Keratinocyte (primary cell): ENCODE data around the gene PRM2. TPM values are rescaled to one million over a fixed set of nuclear protein-coding genes. Genes with fewer than 3 reads are reported as not detected.

ENCODE experiments used
- DNase-seq: peaks from one replicate; pipeline ENCODE4 v3.0.0-alpha.2; 2011; ENCODE audit warnings: low read depth, missing footprints, low spot score
- FAIRE-seq: peaks from 2 replicates; lab custom pipeline; 2011; peaks lifted over from hg19 to GRCh38; lab: Jason Lieb, UNC
- H2AFZ ChIP-seq: 2 replicates; pipeline ENCODE4 v1.6.0; 2012; ENCODE audit warnings: low read length, control low read depth, inconsistent platforms; ENCODE audit not compliant: control insufficient read depth
- H3K27ac ChIP-seq: 2 replicates; pipeline ENCODE4 v1.5.1; 2011; ENCODE audit warnings: low read length; ENCODE audit not compliant: control insufficient read depth, insufficient read depth
- H3K27me3 ChIP-seq: 3 replicates; pipeline ENCODE4 v1.6.0; 2011; ENCODE audit warnings: low read length; ENCODE audit not compliant: control insufficient read depth, insufficient read depth; ENCODE audit errors: extremely low read depth
- H3K36me3 ChIP-seq, 2 experiments: 2 replicates in 1 of 2; 3 replicates in 1 of 2; pipeline ENCODE4 v1.5.1; 2011; ENCODE audit warnings: low read length in 2 of 2, mild to moderate bottlenecking in 1 of 2; ENCODE audit not compliant: control insufficient read depth in 2 of 2, insufficient read depth in 2 of 2; ENCODE audit errors: extremely low read depth in 1 of 2
- H3K4me1 ChIP-seq: 3 replicates; pipeline ENCODE4 v1.5.1; 2011; ENCODE audit warnings: low read length; ENCODE audit not compliant: control insufficient read depth, insufficient read depth; ENCODE audit errors: extremely low read depth
- H3K4me2 ChIP-seq: 3 replicates; pipeline ENCODE4 v1.6.0; 2011; ENCODE audit warnings: low read depth, low read length; ENCODE audit not compliant: control insufficient read depth, insufficient read depth; ENCODE audit errors: extremely low read depth
- H3K4me3 ChIP-seq, 3 experiments: fragments of 200-600 bp in 1 of 3; sonication (generic) in 1 of 3; 2 replicates in 2 of 3; 3 replicates in 1 of 3; pipeline ENCODE4 v1.5.1; 2011 to 2016; ENCODE audit warnings: low read length in 3 of 3, mild to moderate bottlenecking in 3 of 3, control low read depth in 2 of 3, inconsistent platforms in 1 of 3, low read depth in 1 of 3, mixed read lengths in 1 of 3, mixed run types in 1 of 3, moderate library complexity in 1 of 3; ENCODE audit not compliant: control insufficient read depth in 2 of 3, insufficient read depth in 2 of 3; ENCODE audit errors: extremely low read depth in 1 of 3
- H3K79me2 ChIP-seq: 2 replicates; pipeline ENCODE4 v1.6.0; 2012; ENCODE audit warnings: low read length; ENCODE audit not compliant: control insufficient read depth, insufficient read depth
- H3K9ac ChIP-seq: 3 replicates; pipeline ENCODE4 v1.6.0; 2011; ENCODE audit warnings: low read length; ENCODE audit not compliant: control insufficient read depth, insufficient read depth; ENCODE audit errors: extremely low read depth
- H3K9me1 ChIP-seq: 3 replicates; pipeline ENCODE4 v1.6.0; 2011; ENCODE audit warnings: low read length; ENCODE audit not compliant: control insufficient read depth, insufficient read depth; ENCODE audit errors: extremely low read depth
- H3K9me3 ChIP-seq: 2 replicates; pipeline ENCODE4 v1.5.1; 2012; ENCODE audit warnings: low read depth, low read length; ENCODE audit not compliant: control insufficient read depth
- H4K20me1 ChIP-seq: 3 replicates; pipeline ENCODE4 v1.6.0; 2011; ENCODE audit warnings: low read length; ENCODE audit not compliant: control insufficient read depth, insufficient read depth; ENCODE audit errors: extremely low read depth
- CTCF ChIP-seq, 3 experiments: IDR thresholded peaks in 1 of 3; conservative IDR thresholded peaks in 1 of 3; optimal IDR thresholded peaks in 1 of 3; 2 replicates in 2 of 3; 3 replicates in 1 of 3; pipeline versions ENCODE3 to v1.5.1; 2011; ENCODE audit warnings: low read length in 3 of 3, mild to moderate bottlenecking in 3 of 3, moderate library complexity in 2 of 3, control low read depth in 1 of 3, inconsistent platforms in 1 of 3; ENCODE audit not compliant: insufficient read depth in 2 of 3; ENCODE audit errors: extremely low read depth in 1 of 3
- EZH2 ChIP-seq: IDR thresholded peaks from one replicate; pipeline ENCODE4 v1.6.1; 2012; ENCODE audit warnings: inconsistent platforms, mild to moderate bottlenecking, low read length, moderate library complexity
- dilution Hi-C: fragments of 300-500 bp; cut with MboI; formaldehyde crosslinking; loops from one replicate; pipeline ENCODE4 v1.7.0; 2020; ENCODE audit warnings: low sequenced_read_pairs; ENCODE audit not compliant: extremely low pct_ligation_motif_present
- polyA plus RNA-seq, 5 experiments: library from polyadenylated mRNA; depleted of rRNA in 3 of 5; stranded (reverse) in 3 of 5; stranded (forward) in 1 of 5; unstranded in 1 of 5; fragments of >200 nt; gene quantifications; 1 replicate in 1 of 5; 2 replicates in 3 of 5; 3 replicates in 1 of 5; pipeline versions ENCODE4 v1.2.1 to v1.2.3, GENCODE V29; 2011 to 2012; ENCODE audit warnings: missing spikeins in 2 of 5, low read depth in 1 of 5, low replicate concordance in 1 of 5

PRM2 gene
- polyA plus RNA-seq, 1 donor (not counting 4 experiments of a cell fraction or from before 2014, with no cell fraction given) = not detected

GRCh38 chr16:11283820-11284248 lies 7.6 kb upstream of the PRM2 start:
- Histone ChIP-seq H3K9me1 (no peaks in the 10 kb centered on the region), H3K4me1 (no peaks in the 10 kb centered on the region)

GRCh38 chr16:11280616-11281522 lies 4.6 kb upstream of the PRM2 start, which contains the start of gene PRM1:
Gene PRM1, minus strand, starts transcription at chr16:11281330. Its CDS starts 92 bp downstream, at chr16:11281238.
- TF ChIP-seq EZH2 = no peak
- no peak for TF ChIP-seq CTCF (optimal IDR thresholded peaks at IDR 0.05 in 1 of 3, IDR thresholded peaks at IDR 0.05 in 1 of 3, conservative IDR thresholded peaks at IDR 0.05 in 1 of 3; ENCODE audit: extremely low read depth in 1 of 3, insufficient read depth in 2 of 3, low read length in 3 of 3)
- Histone ChIP-seq H3K9me1 (no peaks in the 10 kb centered on the region), H3K27me3 (peaks cover 3% of the 10 kb centered on the region), H3K27ac (no peak within 1 kb of the TSS), H3K79me2 (no peaks in the 10 kb centered on the region), H3K4me1 (no peaks in the 10 kb centered on the region), H3K9ac (no peak within 1 kb of the TSS), H3K36me3 (no peaks in the 10 kb centered on the region), H3K4me2 (no peak within 1 kb of the TSS), H4K20me1 (no peaks in the 10 kb centered on the region), H3K4me3 (no peak within 1 kb of the TSS), H2AFZ (no peak within 1 kb of the TSS), H3K9me3 (no peaks in the 10 kb centered on the region)
- DNase-seq (no peak), FAIRE-seq (no peak)
- dilution Hi-C loops = no loop called here

More at GRCh38 chr16:11283820-11284248, 7.6 kb upstream of the PRM2 start:
- Histone ChIP-seq H4K20me1 (no peaks in the 10 kb centered on the region), H3K4me3 (no peak overlapping the region), H3K4me2 (no peak overlapping the region), H3K36me3 (no peaks in the 10 kb centered on the region), H3K9me3 (no peaks in the 10 kb centered on the region), H3K79me2 (no peaks in the 10 kb centered on the region), H3K9ac (no peak overlapping the region), H2AFZ (no peak overlapping the region), H3K27me3 (peaks cover 3% of the 10 kb centered on the region), H3K27ac (no peak overlapping the region)
- FAIRE-seq (no peak), DNase-seq (no peak)
- dilution Hi-C loops = no loop called here
- no peak for TF ChIP-seq EZH2
- TF ChIP-seq CTCF (optimal IDR thresholded peaks at IDR 0.05 in 1 of 3, IDR thresholded peaks at IDR 0.05 in 1 of 3, conservative IDR thresholded peaks at IDR 0.05 in 1 of 3; ENCODE audit: extremely low read depth in 1 of 3, insufficient read depth in 2 of 3, low read length in 3 of 3) = no peak
